GM13977 (cell line): Measurements from ENCODE around the gene TNRC6B.
"Not testable (repeated sequence)": the region's sequence is repeated elsewhere in the genome, so short reads cannot be mapped to it uniquely, and the experiment has no call there.

Source experiments
- DNase-seq: peaks from one replicate; pipeline ENCODE4 v3.0.0; 2012; ENCODE audit warnings: low spot score
- in situ Hi-C: fragments of 300-500 bp; cut with MboI; formaldehyde crosslinking; loops from one replicate; pipeline ENCODE4 v1.12.0; 2022; ENCODE audit warnings: low sequenced_read_pairs, low pct_unique_long_range_greater_than_20kb, mixed read lengths, inconsistent platforms; ENCODE audit not compliant: unreplicated experiment
- TF ChIP-seq, protein P1 (sequence below): IDR thresholded peaks from 2 replicates; pipeline ENCODE4 v1.5.1; 2012; ENCODE audit warnings: mild to moderate bottlenecking, control low read depth; ENCODE audit not compliant: insufficient read depth; ENCODE audit errors: extremely low read depth, missing control alignments

Gene TNRC6B

DNA sequence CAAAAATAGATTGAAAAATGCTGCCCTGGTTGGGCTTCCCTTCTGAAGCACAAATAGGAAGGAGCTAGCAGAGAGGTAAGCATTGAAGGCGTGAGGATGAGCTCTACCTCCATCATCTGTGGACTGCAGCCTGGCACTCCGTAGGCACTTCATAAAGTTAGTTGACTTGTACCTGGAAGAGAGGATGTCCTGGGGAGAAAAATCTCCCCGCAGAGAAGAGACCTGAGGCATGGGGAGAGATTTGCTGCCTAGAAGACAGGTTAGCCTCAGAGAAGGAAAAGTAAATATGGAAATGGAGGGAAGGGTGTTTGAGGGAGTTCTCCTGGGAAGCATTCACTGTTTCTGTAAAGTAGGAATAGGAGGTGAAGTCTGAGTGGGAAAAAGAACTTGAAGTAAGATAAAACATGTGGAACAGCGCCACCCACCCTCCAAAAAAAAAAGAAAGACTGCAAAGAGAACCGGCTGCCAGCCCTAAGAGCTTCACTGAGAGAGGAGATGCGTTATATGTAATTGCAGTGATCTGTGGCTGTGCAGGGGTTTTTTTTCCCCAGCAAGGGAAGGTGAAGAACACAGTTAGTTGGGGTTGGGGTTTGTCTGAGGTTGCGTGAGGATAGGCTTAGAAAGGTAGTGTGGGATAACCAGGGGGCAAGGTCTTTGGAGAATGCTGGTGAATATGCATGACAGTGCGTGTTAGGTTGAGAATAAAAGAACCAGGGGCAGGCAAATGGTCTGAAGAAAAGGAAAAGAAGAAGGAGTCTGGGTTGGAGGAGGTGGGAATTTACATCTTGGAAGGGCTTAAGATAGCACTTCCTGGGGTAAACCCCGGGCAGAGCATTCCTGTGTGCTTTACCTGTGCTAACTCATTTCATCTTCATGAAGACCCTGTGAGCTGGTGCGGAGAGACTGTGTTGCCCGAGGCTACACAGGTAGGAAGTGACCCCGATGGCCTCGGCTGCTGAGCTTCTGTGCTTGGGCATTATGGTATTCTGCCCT lies 16.0 kb downstream of the TNRC6B start:
- in situ Hi-C loops: no loop called here
- no peak for DNase-seq
- TF ChIP-seq, protein P1, sequence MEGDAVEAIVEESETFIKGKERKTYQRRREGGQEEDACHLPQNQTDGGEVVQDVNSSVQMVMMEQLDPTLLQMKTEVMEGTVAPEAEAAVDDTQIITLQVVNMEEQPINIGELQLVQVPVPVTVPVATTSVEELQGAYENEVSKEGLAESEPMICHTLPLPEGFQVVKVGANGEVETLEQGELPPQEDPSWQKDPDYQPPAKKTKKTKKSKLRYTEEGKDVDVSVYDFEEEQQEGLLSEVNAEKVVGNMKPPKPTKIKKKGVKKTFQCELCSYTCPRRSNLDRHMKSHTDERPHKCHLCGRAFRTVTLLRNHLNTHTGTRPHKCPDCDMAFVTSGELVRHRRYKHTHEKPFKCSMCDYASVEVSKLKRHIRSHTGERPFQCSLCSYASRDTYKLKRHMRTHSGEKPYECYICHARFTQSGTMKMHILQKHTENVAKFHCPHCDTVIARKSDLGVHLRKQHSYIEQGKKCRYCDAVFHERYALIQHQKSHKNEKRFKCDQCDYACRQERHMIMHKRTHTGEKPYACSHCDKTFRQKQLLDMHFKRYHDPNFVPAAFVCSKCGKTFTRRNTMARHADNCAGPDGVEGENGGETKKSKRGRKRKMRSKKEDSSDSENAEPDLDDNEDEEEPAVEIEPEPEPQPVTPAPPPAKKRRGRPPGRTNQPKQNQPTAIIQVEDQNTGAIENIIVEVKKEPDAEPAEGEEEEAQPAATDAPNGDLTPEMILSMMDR: peak; percentile 33

DNA sequence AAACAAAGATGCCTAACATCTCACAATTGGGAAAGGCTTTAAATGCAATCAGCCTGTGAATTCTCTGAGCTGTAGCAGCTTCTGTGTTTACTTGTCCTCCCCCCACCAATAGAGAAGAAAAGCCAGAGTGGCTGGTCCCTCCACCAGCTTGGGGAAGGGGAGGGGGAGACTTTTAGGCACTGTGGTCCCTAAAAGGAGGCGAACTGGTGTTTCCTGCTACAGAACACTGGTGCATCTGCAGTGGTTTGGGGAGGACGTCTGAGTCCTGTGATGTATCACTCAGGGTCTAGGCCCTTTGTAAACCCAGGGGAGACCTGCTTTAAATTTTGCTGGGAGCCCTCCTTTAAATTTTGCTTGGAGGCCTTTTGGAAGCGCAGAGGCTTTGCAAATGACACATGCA lies 16.9 kb downstream of the TNRC6B start:
- in situ Hi-C loops: no loop called here
- DNase-seq: no peak
- TF ChIP-seq, protein P1: no peak

DNA sequence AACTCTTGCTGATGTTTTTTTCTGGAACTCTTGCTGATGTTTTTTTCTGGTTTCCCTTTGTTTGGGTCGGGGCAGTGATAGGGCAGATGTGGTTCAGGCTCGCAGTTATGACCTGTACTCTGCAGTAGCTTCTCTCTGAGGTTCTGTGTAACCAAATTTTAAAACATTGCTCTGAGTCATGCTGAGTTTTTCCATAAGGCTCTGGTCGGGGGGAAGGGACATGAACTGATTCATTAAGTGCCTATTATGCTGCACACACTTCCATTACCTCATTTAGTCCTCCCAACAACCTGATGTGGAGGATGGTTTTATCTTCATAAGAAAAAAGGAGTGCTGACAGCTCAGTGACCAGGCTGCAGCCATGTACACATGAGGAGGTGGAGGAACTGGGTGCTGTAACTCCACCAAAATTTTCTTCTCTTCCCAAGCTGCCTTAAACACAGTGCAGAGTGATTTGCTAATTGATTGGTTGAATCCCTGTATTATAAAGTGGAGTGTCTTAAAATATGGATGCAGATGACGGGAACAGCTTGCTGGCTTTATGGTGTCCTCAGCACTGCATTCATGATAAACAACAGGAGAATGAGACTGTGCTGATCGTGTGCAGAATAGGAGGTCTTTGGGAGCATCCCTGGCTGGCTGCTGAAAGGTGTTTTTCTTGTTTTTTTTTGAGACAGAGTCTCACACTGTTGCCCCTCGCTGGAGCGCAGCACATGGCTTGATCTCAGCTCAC lies 19.1 kb downstream of the TNRC6B start:
- DNase-seq: no peak
- TF ChIP-seq, protein P1: no peak
- in situ Hi-C loops: no loop called here

DNA sequence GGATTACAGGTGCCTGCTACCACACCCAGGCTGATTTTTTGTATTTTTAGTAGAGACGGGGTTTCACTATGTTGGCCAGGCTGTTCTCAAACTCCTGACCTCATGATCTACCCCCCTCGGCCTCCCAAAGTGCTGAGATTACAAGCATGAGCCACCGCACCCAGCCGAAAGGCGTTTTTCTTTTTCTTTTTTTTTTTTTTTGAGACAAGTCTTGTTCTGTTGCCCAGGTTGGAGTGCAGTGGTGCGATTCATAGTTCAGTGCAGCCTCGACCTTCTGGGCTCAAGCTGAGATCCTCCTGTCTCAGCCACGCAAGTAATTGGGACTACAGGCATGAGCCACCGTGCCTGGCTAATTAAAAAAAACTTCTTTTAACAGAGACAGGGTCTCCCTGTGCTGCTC lies 19.7 kb downstream of the TNRC6B start:
- in situ Hi-C loops, DNase-seq: not testable (repeated sequence)

DNA sequence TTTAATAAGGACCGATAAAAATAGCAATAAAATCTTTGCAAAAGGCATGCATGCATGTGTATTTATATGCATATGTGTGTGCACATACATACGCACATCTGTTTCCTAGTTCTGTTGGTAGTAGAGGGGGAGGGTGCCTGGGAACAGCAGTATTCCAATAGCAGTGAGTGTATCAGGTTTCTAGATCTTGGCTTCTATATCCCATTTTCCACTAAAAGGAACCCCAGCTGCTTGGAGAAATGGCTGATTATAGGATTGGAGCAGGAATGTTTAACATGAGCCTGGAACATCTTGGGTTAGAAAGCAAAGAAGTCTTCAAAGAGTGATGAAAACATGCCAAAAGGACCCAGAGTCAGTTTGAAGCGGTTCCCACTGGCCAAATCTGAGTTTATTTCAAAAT lies 21.0 kb downstream of the TNRC6B start:
- TF ChIP-seq, protein P1: no peak
- in situ Hi-C loops: no loop called here
- no peak for DNase-seq

DNA sequence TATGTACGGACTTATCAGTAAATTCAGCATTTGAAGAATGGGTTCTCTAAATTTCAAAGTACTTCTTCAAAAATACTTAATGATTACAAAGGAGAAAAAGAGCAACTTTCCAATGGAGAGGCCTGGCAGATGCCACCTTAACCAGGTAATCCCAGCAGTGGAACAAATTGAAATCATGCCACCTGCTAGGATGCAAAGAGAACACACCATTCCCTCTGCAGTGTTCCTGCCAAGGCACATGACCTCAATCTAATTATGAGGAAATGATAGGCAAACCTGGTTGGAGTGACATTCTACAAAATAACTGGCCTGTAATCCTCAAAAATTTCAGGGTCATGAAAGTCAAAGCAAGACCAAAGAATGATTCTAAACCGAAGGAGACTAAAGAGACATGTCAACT lies 21.5 kb downstream of the TNRC6B start:
- in situ Hi-C loops: no loop called here
- no peak for DNase-seq
- TF ChIP-seq, protein P1: no peak

DNA sequence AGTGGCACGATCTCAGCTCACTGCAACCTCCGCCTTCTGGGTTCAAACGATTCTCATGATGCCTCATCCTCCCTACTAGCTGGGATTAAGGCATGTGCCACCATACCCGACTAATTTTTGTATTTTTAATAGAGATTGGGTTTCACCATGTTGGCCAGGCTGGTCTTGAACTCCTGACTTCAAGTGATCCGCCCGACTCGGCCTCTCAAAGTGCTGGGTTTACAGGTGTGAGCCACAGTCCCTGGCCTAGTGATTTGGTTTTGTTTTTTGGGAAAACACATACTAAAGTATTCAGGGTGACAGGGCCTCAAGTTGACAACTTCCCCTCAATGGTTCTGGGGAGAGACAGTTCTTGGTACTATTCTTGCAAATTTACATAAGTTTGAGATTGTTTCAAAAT lies 22.1 kb downstream of the TNRC6B start:
- TF ChIP-seq, protein P1: no peak
- DNase-seq: no peak
- in situ Hi-C loops: no loop called here
